NCI-H526 (cell line): Measurements from ENCODE around the gene LILRB3.
"Not testable (repeated sequence)": the region's sequence is repeated elsewhere in the genome, so short reads cannot be mapped to it uniquely, and the experiment has no call there.

Experiments
- DNase-seq, 2 experiments: peaks; one replicate each; lab custom pipeline; 2025; lab: John Stamatoyannopoulos, UW

LILRB3 gene

GRCh38 chr19:54209811-54210494 lies 12.9 kb downstream of the LILRB3 start:
- peak; percentile 65 to 67 for DNase-seq

DNA sequence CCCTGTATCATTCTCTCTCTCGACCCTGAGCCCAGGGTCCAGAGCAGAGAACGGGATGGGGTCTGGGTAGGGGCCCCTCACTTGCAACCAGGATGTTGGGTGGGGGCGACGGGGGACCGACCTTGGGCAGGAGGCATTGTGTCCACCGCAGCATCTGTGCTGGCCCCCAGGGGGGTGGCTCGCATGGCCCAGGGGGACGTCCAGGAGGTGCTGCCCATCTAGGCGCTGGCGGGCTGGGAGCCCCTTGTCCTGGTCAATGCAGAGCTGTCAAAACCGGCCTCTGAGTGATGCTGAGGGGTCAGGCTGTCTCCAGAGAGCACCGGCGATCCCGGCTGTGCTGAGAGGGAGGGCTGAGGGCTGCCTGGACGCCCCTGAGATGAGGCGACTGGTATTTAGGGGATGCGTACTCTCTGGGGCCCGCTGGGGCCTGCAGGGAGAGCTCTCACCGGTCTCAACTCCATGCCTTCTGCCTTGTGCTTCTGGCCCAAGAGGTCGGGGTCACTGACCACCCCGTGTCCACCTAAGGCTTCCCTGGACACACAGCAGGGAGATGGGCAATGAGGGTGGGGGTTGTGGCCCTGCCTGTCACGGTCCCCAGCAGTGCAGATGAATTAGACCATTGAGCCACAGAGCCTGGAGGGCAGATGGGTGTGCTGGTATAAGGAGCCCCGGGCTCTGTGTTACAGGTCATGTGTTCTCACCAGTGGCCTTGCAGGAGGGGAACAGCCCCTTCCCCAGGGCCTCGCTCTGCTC lies 13.6 kb downstream of the LILRB3 start:
- no peak for DNase-seq

DNA sequence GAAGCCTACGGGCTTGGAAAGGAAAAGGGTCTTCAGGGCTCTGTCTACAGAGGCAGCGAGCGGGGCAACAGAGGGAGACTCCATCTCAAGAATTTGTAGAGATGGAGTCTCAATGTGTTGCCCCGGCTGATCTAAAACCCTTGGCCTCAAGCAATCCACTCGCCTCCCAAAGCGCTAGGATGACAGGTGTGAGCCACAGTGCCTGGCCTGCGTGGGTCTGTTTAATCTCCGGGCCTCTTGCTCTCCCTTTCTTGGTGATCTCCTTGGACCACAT lies 14.1 kb downstream of the LILRB3 start:
- no peak for DNase-seq

DNA sequence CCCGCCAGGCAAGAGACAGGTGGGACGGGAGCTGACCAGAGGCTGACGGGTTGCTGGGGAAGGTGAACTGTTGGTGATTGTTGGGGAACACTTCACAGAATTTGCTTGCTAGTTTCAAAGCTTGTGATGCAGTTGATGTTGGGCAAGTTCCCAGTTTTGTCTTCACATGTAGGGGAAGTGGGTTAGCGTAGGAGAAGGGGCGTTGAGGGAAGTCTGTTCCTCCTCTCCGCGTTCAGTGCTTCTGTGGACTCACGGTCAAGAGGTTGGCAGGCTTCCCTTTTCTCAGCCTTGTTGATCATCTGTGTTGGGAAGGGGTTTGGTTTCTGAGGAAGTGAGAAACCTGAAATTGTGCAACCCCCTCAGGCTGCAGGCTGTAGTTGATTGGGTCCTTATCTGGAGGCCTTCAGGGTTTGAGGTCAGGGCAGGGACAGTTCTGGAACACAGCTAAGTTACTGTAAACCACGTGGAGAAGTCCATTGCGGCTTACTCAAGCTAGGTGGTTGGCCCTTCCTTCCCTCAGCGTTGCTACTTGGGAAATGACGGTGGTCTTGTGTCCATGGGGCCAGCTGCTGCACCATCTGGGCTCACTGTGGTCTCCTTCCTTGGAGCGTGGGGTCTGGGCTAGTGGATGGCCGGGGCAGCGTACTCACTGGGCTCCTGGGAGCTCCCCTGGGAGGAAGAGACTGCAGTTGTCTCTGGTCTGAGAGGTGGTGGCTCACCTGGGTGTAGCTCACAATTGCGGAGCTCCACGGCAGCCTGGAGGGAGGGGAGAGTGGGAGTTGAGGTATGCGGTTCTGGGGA lies 14.6 kb downstream of the LILRB3 start:
- DNase-seq = no peak

GRCh38 chr19:54207676-54207982 lies 15.2 kb downstream of the LILRB3 start:
- no peak for DNase-seq

DNA sequence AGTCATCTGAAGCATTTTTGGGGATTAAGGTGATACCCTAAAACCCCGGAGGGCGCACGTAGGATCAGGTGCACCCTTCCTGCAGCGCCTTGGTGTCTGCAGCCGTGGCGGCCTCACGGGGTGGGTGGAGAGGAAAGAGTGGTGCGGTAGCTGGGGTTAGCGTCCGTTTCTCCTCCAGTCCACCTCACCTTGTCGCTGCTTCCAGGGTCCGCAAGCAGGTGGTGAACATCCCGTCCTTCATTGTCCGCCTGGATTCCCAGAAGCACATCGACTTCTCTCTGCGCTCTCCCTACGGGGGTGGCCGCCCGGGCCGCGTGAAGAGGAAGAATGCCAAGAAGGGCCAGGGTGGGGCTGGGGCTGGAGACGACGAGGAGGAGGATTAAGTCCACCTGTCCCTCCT lies 15.6 kb downstream of the LILRB3 start:
- not testable (repeated sequence) for DNase-seq

- DNase-seq = no peak
Measured at GRCh38 chr19:54206831-54207177, 16.0 kb downstream of the LILRB3 start.

DNA sequence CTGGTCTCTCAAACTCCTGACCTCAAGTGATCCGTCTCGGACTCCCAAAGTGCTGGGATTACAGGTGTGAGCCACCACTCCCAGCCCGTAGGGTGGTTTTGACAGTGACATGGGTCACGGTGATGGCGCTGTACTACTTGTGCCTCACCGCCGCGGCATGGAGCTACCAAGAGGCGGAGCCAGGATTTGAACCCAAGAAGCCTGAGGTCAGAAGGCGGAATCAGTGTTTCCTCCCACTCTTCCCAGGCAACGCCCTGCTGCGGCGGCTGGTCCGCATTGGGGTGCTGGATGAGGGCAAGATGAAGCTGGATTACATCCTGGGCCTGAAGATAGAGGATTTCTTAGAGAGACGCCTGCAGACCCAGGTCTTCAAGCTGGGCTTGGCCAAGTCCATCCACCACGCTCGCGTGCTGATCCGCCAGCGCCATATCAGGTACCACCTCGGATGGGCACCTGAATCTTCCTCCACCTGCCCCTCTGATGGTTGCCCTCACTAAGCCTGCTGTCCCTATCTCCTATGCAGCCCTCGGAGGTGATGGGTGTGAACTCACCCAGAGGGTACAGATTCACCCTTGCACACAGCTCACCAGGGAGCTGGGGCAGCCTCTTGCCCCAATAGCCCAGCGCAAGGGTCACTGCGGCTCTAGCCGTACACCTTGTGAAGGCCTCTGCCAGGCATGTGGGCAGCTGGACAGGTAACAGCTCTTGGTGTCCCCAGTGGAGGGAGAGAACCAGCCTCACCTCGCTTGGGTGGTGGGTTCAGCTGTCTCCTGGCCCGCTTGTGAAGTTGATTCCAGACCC lies 16.6 kb downstream of the LILRB3 start:
- no peak for DNase-seq

GRCh38 chr19:54204767-54205468 lies 17.9 kb downstream of the LILRB3 start:
- no peak for DNase-seq

GRCh38 chr19:54203151-54203611 lies 19.6 kb downstream of the LILRB3 start:
- DNase-seq = no peak

- no peak for DNase-seq
Measured at GRCh38 chr19:54201980-54202379, 20.8 kb downstream of the LILRB3 start.

DNA sequence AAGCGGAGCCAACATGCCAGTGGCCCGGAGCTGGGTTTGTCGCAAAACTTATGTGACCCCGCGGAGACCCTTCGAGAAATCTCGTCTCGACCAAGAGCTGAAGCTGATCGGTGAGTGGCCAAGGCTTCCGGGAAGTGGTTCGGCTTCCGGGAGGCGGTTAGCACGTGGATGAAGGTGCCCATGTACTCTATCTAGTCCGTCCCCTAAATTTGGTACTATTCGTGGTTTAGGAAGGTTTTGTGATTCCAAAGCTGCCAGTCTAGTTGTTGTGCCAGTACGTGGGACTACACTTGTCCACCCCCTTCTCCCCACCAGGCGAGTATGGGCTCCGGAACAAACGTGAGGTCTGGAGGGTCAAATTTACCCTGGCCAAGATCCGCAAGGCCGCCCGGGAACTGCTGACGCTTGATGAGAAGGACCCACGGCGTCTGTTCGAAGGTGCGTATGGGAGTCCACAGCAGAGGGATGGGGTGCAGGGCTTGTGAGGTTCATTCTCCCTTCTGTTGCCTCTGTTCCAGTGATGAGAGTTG lies 21.6 kb downstream of the LILRB3 start:
- no peak for DNase-seq

- no peak for DNase-seq
Measured at GRCh38 chr19:54199401-54199800, 23.4 kb downstream of the LILRB3 start.

DNA sequence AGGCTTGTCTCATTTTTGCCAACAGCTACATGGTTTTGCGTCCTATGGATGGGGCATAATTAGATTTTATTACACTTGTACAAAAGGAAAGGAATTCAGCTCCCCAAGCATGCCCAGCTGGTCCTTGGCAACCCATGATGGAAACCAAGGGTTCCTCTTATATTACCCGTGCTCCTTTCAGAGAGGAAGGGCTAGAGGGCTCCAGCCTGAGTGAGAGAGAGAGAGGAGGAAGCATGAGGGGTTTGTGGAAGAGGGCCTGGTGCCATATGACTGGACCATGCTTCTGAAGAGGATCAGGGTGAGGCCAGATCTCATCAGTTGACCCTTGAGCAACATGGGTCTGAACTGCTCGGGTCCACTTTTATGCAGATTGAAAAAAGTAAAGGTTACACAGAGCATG lies 25.7 kb downstream of the LILRB3 start:
- DNase-seq = no peak

DNA sequence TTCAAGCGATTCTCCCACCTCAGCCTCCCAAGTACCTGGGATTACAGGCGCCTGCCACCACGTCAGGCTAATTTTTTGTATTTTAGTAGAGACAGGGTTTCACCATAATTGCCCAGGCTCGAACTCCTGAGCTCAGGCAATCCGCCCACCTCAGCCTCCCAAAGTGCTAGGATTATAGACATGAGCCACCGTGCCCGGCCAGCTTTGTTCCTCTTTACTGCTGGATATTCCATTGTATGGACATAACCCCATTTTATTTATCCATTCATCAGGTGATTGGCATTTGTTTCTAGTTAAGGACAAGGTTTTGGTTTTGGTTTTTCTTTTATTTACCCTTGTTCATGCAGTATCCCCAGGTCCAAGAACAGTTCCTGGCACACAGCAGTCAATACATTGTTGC lies 26.3 kb downstream of the LILRB3 start:
- no peak for DNase-seq

GRCh38 chr19:54194463-54194862 lies 28.3 kb downstream of the LILRB3 start:
- not testable (repeated sequence) for DNase-seq

- no peak for DNase-seq
Measured at GRCh38 chr19:54193011-54193410, 29.8 kb downstream of the LILRB3 start.

DNA sequence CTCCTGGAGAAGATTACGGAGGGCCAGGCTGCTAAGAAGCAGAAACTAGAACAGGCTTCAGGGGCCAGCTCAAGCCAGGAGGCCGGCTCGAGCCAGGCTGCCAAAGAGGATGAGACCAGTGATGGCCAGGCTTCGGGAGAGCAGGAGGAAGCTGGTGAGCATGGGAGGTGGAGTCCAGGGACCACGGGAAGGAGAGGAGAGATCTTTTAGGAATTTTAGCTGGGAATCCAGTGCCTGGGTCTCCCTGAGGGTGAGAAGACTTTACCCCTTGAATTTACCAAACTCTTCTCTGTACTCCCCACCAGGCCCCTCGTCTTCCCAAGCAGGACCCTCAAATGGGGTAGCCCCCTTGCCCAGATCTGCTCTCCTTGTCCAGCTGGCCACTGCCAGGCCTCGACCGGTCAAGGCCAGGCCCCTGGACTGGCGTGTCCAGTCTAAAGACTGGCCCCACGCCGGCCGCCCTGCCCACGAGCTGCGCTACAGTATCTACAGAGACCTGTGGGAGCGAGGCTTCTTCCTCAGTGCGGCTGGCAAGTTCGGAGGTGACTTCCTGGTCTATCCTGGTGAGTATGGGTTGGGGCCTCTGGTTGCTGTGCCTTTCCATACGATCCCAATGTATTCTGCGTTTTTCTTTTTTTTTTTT lies 30.9 kb downstream of the LILRB3 start:
- DNase-seq = peak; percentile 50 to 62

DNA sequence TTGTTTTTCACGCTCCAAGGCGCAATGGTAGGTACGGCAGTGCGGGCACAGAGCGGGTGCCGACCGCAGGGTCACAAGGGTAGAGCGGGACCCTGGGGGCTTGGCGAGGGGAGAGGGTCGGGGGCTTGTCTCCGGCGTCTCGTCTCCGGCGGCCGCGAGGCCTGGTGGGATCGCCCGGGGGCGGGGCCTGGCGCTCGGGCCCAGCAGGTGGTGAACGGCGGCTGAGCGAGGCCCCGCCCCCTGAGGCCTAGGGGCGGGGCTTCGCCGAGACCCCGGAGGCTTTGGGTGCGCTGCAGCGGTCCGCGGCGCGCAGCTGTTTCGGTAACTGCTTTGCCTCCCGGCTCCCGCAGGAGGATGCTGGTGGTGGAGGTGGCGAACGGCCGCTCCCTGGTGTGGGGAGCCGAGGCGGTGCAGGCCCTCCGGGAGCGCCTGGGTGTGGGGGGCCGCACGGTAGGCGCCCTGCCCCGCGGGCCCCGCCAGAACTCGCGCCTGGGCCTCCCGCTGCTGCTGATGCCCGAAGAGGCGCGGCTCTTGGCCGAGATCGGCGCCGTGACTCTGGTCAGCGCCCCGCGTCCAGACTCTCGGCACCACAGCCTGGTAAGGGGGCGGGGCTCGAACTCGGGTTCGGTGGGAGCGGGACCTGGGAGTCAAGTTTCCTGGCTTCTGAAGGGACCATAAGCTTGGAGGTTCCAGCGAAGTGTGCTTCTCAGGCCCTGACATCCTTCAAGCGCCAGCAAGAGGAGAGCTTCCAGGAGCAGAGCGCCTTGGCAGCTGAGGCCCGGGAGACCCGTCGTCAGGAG lies 31.6 kb downstream of the LILRB3 start, which contains the start of gene TSEN34:
Gene TSEN34, plus strand, starts transcription at position 298 of the 800 bp plus-strand sequence. Its CDS starts 57 bp downstream, at position 355.
- DNase-seq = peak; percentile 95 to 99

DNA sequence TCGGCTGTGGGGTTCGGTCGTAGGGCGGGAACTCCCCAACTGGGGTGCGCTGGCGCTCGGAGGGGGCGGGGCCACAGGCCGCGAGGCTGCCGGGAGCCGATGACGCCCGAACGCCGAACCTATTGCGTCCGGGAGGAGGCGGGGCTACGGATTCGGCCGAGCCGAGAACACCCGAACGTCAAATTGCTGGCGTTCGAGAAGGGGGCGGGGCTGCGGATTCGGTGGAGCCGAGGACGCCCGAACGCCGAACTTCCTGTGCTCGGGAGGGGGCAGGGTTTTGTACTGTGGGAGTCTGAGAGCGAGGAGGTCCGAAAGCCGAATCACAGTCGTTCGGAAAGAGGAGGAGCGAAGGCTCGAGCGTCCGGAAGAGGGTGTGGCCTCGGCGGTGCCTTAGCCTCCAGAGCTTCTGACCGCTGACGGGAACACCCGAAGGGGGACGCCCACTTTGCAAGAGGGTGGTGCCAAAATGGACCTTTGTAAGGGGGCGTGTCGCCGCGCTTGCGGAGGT lies 32.2 kb downstream of the LILRB3 start:
- DNase-seq = peak; percentile 99 to 100
